Gastroesophageal sphincter (tissue), 3 donors: ENCODE data around the gene ADCY9.

Experiments
- EP300 ChIP-seq: sonication (generic); formaldehyde crosslinking; IDR thresholded peaks from one replicate; pipeline ENCODE4 v1.6.1; 2017; ENCODE audit warnings: antibody characterized with exemption, mild to moderate bottlenecking
- POLR2AphosphoS5 ChIP-seq: sonication (generic); formaldehyde crosslinking; IDR thresholded peaks from one replicate; pipeline ENCODE4 v1.6.1; 2017; ENCODE audit warnings: antibody characterized with exemption
- TF ChIP-seq, protein P1 (sequence below), 4 experiments: fragments of 200-600 bp in 2 of 4; fragments of 450-650 bp in 2 of 4; sonication (generic) in 1 of 4; IDR thresholded peaks; one replicate each; pipeline ENCODE4 v1.5.1; 2017 to 2019; ENCODE audit warnings: antibody characterized with exemption in 4 of 4, mild to moderate bottlenecking in 2 of 4, moderate library complexity in 2 of 4

DNA sequence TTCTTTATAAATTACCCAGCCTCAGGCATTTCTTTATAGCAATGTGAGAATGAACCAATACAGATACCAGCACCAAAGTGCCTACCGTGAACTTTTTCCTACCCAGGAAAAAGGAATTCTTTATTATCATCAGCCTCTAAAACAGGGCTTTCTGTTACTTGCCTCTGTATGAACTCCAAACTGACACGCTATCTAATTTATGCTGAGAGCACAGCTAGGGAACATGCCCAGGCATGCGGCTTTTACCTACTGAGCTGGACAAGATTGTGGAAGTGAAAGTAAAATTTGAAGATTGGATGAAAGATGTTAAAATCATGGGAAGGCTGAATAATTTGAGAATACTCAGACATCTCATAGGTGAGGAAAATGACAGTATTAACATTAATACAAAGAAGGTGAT is 24.4 kb upstream of the ADCY9 start:
- TF ChIP-seq, protein P1, sequence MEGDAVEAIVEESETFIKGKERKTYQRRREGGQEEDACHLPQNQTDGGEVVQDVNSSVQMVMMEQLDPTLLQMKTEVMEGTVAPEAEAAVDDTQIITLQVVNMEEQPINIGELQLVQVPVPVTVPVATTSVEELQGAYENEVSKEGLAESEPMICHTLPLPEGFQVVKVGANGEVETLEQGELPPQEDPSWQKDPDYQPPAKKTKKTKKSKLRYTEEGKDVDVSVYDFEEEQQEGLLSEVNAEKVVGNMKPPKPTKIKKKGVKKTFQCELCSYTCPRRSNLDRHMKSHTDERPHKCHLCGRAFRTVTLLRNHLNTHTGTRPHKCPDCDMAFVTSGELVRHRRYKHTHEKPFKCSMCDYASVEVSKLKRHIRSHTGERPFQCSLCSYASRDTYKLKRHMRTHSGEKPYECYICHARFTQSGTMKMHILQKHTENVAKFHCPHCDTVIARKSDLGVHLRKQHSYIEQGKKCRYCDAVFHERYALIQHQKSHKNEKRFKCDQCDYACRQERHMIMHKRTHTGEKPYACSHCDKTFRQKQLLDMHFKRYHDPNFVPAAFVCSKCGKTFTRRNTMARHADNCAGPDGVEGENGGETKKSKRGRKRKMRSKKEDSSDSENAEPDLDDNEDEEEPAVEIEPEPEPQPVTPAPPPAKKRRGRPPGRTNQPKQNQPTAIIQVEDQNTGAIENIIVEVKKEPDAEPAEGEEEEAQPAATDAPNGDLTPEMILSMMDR (IDR thresholded peaks at IDR 0.05), result no peak
- TF ChIP-seq POLR2AphosphoS5, result no peak
- no peak for TF ChIP-seq EP300
